NCI-H2196 treated with DMSO at 0.1 percent for 48 hours (cell line): ENCODE data around the gene RNF168.
A peak's percentile ranks its signal among the peaks of the same experiment; 100 is the strongest.
"Not testable (repeated sequence)": the region's sequence is repeated elsewhere in the genome, so short reads cannot be mapped to it uniquely, and the experiment has no call there.

Source experiments
- DNase-seq: peaks from one replicate; lab custom pipeline; 2025; ENCODE audit not compliant: unreplicated experiment; lab: John Stamatoyannopoulos, UW

The RNF168 gene

GRCh38 chr3:196472286-196472685 is 31.3 kb downstream of the RNF168 start:
- DNase-seq, result no peak

- DNase-seq, result no peak
Observed at GRCh38 chr3:196471551-196471950, 32.0 kb downstream of the RNF168 start.

- DNase-seq, result not testable (repeated sequence)
Observed at GRCh38 chr3:196470182-196470581, 33.4 kb downstream of the RNF168 start.

- no peak for DNase-seq
Observed at GRCh38 chr3:196463804-196464203, 39.8 kb downstream of the RNF168 start.

GRCh38 chr3:196463478-196463756 is 40.2 kb downstream of the RNF168 start:
- no peak for DNase-seq

- not testable (repeated sequence) for DNase-seq
Observed at GRCh38 chr3:196462680-196463477, 40.7 kb downstream of the RNF168 start.

- no peak for DNase-seq
Observed at GRCh38 chr3:196458063-196458462, 45.5 kb downstream of the RNF168 start.

- not testable (repeated sequence) for DNase-seq
Observed at GRCh38 chr3:196457470-196457869, 46.1 kb downstream of the RNF168 start.

- DNase-seq, result no peak
Observed at GRCh38 chr3:196454935-196455334, 48.6 kb downstream of the RNF168 start.

GRCh38 chr3:196445391-196445790 is 58.2 kb downstream of the RNF168 start:
- DNase-seq, result not testable (repeated sequence)

- DNase-seq, result no peak
Observed at GRCh38 chr3:196444500-196444894, 59.1 kb downstream of the RNF168 start.

- DNase-seq, result no peak
Observed at GRCh38 chr3:196440696-196441095, 62.9 kb downstream of the RNF168 start.

GRCh38 chr3:196440041-196440537 is 63.5 kb downstream of the RNF168 start:
- no peak for DNase-seq

- DNase-seq, result peak; percentile 99
Observed at GRCh38 chr3:196432137-196432879, 71.3 kb downstream of the RNF168 start, which contains the start of gene UBXN7. UBXN7 (minus strand) TSS chr3:196432427; CDS start chr3:196432399, 28 bp downstream.

GRCh38 chr3:196431181-196432136 is 72.1 kb downstream of the RNF168 start:
- DNase-seq, result peak; percentile 34

GRCh38 chr3:196428041-196428440 is 75.5 kb downstream of the RNF168 start:
- no peak for DNase-seq

- not testable (repeated sequence) for DNase-seq
Observed at GRCh38 chr3:196424421-196424820, 79.1 kb downstream of the RNF168 start.

GRCh38 chr3:196423044-196423781 is 80.4 kb downstream of the RNF168 start:
- peak; percentile 96 for DNase-seq

- not testable (repeated sequence) for DNase-seq
Observed at GRCh38 chr3:196421668-196422067, 81.9 kb downstream of the RNF168 start.

- no peak for DNase-seq
Observed at GRCh38 chr3:196419386-196419785, 84.2 kb downstream of the RNF168 start.
